22Rv1 (cell line): Measurements from ENCODE around the gene ZNF672.

ENCODE experiments used
- H3K27ac ChIP-seq: fragments of 450-650 bp; 2 replicates; pipeline ENCODE4 v1.5.1; 2017
- CTCF ChIP-seq: fragments of 450-650 bp; IDR thresholded peaks from 2 replicates; pipeline ENCODE4 v1.5.1; 2017; ENCODE audit warnings: mild to moderate bottlenecking
- ZFX ChIP-seq: fragments of 450-650 bp; IDR thresholded peaks from 2 replicates; pipeline ENCODE4 v1.6.1; 2017; ENCODE audit warnings: antibody characterized with exemption, borderline replicate concordance

The ZNF672 gene

GRCh38 chr1:248857201-248857600 lies 19.2 kb downstream of the ZNF672 start:
- TF ChIP-seq CTCF (no peak), ZFX (no peak)
- H3K27ac ChIP-seq, result peak overlapping the region; percentile 95

- TF ChIP-seq CTCF (no peak), ZFX (no peak)
- H3K27ac ChIP-seq, result peak overlapping the region; percentile 95
Measured at GRCh38 chr1:248857749-248858095, 19.7 kb downstream of the ZNF672 start.

GRCh38 chr1:248858096-248858890 lies 20.3 kb downstream of the ZNF672 start:
- TF ChIP-seq ZFX, result no peak
- peak; percentile 47 for TF ChIP-seq CTCF
- H3K27ac ChIP-seq, result peak overlapping the region; percentile 95

- TF ChIP-seq ZFX (no peak), CTCF (no peak)
- H3K27ac ChIP-seq, result peak within 1 kb of the TSS; percentile 95
Measured at GRCh38 chr1:248858891-248859889, 21.2 kb downstream of the ZNF672 start, which contains the start of gene ZNF692. Gene ZNF692, minus strand, starts transcription at chr1:248859085. Its CDS starts 776 bp downstream, at chr1:248858309.

GRCh38 chr1:248860007-248860406 lies 22.0 kb downstream of the ZNF672 start:
- H3K27ac ChIP-seq, result peak overlapping the region; percentile 95
- no peak for TF ChIP-seq ZFX
- no peak for TF ChIP-seq CTCF

GRCh38 chr1:248861616-248862015 lies 23.6 kb downstream of the ZNF672 start:
- H3K27ac ChIP-seq, result no peak overlapping the region
- TF ChIP-seq CTCF (no peak), ZFX (no peak)
